ENCODE results near the gene XKR3.
"Not testable (repeated sequence)": the region's sequence is repeated elsewhere in the genome, so short reads cannot be mapped to it uniquely, and the experiment has no call there.

The XKR3 gene

DNA sequence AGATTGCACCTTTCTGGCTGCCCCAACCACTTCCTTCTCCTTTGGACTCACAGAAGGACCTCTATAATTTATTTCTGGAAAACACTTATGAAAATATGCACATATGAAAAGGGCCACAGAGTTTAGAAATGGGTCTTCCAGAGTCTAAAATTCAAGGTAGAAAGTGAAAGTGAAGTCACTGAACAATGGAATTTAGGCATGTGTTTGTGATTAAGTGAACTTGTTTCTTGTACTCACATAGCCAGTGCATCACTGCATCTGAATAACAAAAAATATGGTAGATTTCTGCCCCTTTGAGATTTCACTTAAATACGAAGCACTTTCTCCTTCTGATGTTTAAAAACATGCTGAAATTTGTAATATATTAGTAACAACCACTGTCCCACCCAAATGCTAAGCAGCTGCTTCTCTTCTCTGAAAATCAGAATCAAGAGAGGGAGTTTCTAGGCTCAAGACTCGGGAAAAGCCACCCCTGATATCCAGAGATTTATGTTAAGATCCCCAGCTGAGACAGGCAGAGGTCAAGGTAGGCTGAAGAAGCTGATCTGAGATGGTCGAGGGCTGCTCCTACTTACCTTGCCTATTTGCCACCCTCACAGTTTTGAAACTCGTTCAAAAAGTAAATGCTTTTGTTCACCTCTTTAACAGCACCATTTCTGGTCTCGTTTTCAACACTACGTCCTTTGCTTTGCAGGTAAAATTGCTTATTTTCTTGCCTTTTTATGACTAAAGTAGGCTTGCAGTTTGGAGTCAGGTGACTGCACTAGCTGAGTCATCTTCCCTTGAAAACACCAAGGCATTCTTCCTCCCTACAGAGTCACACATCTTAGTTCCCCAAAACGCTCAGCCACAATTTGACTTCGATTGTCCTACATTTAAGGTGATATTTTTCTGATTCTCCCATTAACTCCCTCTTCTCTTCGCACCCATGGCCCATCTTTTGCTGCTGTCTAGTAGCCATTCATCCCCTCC, at the start of gene XKR3:
XKR3 (minus strand) TSS at position 696 of the 972 bp plus-strand sequence. CDS start 17,338 bp downstream, outside the sequence.
- no peak for DNase-seq (ENCODE audit: low read depth)

DNA sequence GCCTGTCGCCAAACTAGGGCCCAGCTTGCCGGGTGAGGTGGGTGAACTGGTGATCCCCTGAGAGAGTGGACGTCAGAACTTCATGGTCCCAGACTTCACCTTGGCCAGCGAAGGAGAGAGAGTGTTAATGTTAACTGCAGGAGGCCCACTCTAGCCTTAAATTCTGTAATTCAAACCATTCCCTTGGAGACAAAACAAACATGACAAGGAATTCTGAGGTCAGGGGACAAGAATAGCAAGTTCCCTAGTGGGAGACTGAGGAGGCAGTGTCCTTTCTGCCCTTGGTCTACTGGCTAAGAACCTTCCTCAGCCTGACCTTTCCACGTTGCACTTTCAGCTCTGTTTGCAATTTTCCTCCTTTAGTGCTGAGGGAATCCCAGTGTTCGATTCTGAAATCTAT, 44.4 kb upstream of the XKR3 start:
- DNase-seq (ENCODE audit: low read depth), result not testable (repeated sequence)

GRCh38 chr22:16866167-16866566, 41.0 kb upstream of the XKR3 start:
- no peak for DNase-seq (ENCODE audit: low read depth)

GRCh38 chr22:16856851-16857250, 31.6 kb upstream of the XKR3 start:
- not testable (repeated sequence) for DNase-seq (ENCODE audit: low read depth)

DNA sequence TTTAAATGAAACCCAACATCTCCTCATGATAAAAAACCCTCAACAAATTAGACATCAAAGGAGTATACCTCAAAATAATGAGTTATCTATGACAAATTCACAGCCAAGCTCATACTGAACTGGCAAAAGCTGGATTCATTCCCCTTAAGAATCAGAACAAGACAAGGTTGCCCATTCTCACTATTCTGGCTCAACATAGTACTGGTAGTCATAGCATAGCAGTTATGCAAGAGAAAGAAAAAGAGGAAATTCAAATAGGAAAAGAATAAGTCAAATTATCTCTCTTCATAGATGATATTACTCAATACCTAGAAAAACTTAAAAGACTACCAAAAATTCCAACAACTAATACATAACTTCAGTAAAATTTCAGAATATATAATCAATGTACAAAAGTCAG, 29.4 kb upstream of the XKR3 start:
- DNase-seq (ENCODE audit: low read depth), result no peak

DNA sequence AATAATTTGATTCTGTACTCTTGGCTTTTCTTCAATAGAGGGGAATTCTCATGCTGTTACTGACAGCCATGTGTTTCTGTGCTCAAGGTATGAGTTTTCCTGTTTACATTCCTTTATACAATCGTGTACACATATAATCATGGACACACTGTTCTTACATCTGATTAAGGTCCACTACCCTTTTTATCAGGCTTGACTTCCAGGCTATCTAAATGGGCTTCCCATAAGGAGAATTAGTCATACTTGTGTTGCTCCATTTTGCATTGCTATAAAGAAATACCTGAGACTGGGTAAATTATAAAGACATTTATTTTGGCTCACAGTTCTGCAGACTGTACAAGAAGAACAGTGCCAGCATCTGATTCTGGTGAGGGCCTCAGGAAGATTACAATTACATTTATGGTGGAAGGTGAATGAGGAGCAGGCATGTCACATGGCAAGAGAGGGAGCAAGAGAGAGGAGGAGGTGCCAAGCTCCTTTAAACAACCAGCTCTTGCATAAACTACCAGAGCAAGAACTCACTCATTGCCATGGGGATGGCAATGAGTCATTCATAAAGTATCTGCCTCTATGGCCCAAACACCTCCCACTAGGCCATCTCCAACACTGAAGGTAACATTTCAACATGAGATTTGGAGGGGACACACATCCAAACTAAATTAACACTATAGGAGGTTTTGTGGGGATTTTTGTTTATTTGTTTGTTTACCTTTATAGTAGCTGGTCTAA, 26.2 kb upstream of the XKR3 start:
- not testable (repeated sequence) for DNase-seq (ENCODE audit: low read depth)

DNA sequence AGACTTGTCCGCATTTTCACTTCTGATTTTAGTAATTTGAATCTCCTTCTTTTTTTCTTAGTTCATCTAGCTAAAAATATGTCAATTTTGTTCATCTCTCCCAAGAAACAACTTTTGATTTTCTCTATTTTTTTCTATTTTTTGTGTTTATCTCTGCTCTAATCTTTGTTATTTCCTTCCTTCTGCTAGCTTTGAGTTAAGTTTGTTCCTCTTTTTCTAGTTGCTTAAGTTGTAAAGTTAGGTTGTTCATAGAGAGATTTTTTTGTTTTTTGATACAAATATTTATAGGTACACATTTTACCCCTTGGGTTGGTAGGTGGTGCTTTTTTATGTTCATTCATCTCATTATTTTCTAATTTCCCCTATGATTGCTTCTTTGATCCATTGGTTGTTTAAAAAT, 22.1 kb upstream of the XKR3 start:
- DNase-seq (ENCODE audit: low read depth), result no peak

- DNase-seq (ENCODE audit: low read depth), result no peak
Observed at GRCh38 chr22:16845881-16846280, 20.7 kb upstream of the XKR3 start.

GRCh38 chr22:16845465-16845864, 20.3 kb upstream of the XKR3 start:
- no peak for DNase-seq (ENCODE audit: low read depth)

DNA sequence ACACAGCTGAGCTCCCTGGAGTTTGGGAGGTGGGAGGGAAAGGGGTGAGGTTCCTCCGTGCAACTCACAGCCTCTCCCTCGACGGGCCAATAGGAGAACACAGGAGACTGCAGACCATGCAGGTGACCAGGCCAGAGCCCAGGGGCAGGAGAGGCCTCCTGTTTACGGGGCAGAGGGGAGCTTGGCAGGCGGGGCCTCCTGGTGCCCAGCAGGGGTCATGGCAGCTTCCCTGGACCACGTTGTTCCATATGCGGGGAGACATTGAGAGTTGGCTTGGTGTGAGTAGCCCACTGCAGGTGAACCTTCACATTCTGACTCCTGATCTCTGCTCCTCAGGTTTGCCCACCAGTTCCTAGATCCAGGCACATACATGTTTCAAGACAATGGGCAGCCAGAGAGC, 19.3 kb upstream of the XKR3 start:
- no peak for DNase-seq (ENCODE audit: low read depth)

- no peak for DNase-seq (ENCODE audit: low read depth)
Observed at GRCh38 chr22:16838073-16838472, 12.9 kb upstream of the XKR3 start.

DNA sequence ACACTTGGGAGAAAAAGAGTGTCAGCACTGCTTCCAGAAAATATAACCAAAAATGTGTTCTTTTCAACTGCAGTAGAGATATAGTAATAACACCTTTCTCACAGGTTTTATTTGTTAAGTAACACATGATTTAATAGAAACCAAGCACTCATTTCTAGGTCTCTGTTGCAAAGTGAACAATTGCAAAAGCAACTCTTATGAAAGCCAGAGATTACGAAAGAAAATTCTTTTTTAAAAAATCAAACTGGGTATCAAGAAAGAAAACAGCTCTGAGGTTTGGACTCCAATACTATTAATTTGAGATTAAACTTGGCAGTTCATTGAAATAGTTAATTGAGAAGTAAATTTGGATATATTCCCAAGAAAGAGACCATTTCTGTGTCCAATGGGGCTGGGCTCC, 9.8 kb upstream of the XKR3 start:
- no peak for DNase-seq (ENCODE audit: low read depth)

- no peak for DNase-seq (ENCODE audit: low read depth)
Observed at GRCh38 chr22:16831257-16831656, 6.0 kb upstream of the XKR3 start.

GRCh38 chr22:16829985-16830384, 4.8 kb upstream of the XKR3 start:
- no peak for DNase-seq (ENCODE audit: low read depth)

GRCh38 chr22:16828876-16829275, 3.7 kb upstream of the XKR3 start:
- no peak for DNase-seq (ENCODE audit: low read depth)

- no peak for DNase-seq (ENCODE audit: low read depth)
Observed at GRCh38 chr22:16827506-16827905, 2.3 kb upstream of the XKR3 start.

GRCh38 chr22:16819249-16819648, 6.0 kb downstream of the XKR3 start:
- no peak for DNase-seq (ENCODE audit: low read depth)

DNA sequence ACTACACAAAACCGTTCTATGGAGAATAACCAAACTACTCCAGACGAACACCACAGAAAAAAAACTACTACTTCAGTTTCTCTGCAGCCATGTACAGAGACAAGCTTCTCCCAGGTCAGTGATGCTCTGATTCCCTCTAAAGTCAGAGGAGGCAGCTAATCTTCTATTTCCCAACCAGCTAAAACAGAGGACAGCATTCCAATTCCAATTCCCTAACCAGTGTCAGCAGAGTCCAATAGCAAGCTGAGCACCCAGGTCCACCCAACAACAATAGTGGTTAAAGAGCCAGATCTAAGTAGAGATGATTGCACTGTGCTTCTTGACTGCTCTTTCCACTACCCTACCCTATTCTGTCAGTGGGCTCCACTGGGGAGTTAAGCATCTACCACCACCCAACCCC, 6.7 kb downstream of the XKR3 start:
- no peak for DNase-seq (ENCODE audit: low read depth)

DNA sequence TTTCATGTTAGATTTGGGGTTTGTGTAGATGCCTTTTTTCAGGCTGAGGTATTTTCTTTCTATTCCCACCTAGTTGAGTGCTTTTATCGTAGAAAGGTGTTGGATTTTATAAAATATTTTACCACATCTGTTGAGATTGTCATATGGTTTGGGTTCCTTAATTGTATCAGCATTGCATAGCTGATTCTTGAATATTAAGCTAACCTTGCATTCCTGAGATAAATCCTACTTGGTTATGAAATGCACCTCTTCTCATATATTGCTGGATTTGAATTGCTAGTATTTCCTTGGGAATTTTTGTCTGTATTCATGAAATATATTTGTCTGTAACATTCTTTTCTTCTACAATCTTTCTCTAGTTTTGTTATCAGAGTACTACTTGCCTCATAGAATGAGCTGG, 10.1 kb downstream of the XKR3 start:
- DNase-seq (ENCODE audit: low read depth), result no peak

DNA sequence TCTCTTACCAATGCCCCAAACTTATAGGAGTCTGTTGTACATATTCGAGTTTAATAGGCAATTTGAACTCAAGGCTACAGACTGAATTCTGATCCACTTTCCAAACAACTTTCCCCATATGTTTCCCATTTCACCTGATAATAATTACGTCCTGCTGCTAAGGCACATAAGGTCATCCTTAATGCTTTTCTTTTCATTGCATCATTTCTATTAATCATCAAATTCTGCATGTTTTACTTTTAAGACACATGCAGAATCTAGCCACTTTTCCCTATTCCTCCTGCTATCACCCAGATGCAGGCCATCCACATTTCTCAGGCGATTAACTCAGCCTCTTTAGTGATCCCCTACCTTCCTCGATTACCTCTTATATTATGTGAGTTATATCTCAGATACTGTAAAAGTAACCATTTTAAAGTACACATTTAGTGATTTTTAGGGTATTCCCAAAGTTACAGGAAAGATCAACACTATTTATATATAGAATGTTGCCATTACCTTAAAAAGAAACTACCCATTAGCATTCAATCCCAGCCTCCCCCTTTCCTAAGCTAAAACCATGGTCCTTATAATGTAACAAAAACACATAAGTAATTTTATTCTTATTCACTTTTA, 14.9 kb downstream of the XKR3 start:
- no peak for DNase-seq (ENCODE audit: low read depth)

GRCh38 chr22:16808744-16809143, 16.5 kb downstream of the XKR3 start:
- DNase-seq (ENCODE audit: low read depth), result no peak

GRCh38 chr22:16807109-16807508, 18.1 kb downstream of the XKR3 start:
- DNase-seq (ENCODE audit: low read depth), result no peak

DNA sequence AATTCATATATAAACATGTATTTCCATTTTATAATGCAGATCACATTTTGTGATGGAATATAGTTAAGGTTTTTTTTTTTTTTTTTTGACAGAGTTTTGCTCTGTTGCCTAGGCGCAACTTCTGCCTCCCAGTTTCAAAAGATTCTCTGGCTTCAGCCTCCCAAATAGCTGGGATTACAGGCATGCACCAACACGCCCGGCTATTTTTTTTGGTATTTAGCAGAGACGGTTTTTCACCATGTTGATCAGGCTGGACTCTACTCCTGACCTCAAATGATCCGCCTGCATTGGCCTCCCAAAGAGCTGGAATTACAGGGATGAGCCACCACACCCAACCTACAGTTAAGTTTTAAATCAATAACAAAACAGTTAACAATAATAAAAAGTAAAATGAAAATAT, 18.8 kb downstream of the XKR3 start:
- no peak for DNase-seq (ENCODE audit: low read depth)
